ENCODE results near the gene GGNBP2. TPM values are rescaled to one million over a fixed set of nuclear protein-coding genes. Genes with fewer than 3 reads are reported as not detected.

GGNBP2 gene
- total RNA-seq, 4 donors from 2014 or later, result 24.6 to 93.0 (median 51.9) TPM

DNA sequence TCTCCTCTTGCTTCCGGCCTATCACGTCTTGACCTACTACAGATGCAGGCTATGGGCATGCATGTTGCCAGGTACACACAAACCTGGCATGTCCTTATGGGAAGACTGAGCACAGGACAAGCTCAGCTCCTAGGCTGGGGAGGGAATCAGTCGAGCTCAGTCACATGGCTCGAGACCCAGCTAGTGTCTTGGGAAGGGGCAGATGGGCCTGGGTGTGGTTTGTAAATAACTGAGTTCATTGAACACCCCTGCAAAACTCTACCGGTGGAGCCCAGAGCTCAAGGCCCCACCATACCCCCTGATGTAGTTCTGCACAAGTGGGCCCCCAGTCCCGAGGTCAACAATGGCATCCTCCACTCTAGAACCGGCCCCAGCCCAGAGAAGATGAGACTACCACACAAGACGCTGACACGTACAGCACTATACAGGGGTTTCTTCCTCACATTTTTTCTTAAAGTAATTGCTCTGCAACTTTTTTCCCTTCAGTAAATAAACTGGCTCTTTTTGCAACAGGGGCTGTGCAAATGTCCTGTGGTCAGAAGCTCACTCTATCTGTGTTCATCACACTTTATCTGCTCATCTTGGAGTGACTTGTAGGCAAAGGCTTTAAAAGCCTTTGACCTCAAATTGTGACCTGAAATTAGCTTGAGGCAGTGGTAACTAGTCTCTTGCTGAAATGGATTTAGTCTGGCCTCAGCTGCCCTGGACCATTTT is 35.3 kb upstream of the GGNBP2 start:
- intact Hi-C loops (cut with DNase I; ENCODE audit: low total_unique reads), result no loop called here
- Histone ChIP-seq H3K27ac (no peak overlapping the region), H3K36me3 (no peaks in the 10 kb centered on the region), H3K27me3 (no peaks in the 10 kb centered on the region), H3K4me3 (no peak overlapping the region), H3K4me1 (no peaks in the 10 kb centered on the region), H3K9me3 (no peaks in the 10 kb centered on the region)
- TF ChIP-seq, protein P1, sequence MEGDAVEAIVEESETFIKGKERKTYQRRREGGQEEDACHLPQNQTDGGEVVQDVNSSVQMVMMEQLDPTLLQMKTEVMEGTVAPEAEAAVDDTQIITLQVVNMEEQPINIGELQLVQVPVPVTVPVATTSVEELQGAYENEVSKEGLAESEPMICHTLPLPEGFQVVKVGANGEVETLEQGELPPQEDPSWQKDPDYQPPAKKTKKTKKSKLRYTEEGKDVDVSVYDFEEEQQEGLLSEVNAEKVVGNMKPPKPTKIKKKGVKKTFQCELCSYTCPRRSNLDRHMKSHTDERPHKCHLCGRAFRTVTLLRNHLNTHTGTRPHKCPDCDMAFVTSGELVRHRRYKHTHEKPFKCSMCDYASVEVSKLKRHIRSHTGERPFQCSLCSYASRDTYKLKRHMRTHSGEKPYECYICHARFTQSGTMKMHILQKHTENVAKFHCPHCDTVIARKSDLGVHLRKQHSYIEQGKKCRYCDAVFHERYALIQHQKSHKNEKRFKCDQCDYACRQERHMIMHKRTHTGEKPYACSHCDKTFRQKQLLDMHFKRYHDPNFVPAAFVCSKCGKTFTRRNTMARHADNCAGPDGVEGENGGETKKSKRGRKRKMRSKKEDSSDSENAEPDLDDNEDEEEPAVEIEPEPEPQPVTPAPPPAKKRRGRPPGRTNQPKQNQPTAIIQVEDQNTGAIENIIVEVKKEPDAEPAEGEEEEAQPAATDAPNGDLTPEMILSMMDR (IDR thresholded peaks at IDR 0.05), result no peak
- no peak for TF ChIP-seq POLR2A (IDR thresholded peaks at IDR 0.05)
- no peak for DNase-seq

DNA sequence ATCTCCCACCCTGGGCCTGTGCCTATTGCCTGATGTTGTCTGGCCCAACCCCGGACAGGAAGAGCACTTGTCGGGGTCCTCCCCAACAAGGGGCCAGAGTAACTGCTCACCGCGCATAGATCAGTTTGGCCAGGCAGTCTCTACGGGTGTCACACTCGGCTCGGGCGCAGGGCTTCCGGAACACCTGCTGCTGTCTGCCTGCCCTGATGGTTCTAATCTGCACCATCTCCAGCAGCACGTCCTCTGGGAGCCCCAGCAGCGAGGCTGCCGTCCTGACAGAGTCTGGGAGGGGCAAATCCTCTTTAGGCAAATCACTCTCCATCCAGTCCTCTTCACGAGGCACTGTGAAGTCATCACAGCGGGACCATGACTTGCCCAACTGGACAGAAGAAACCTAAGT is 34.1 kb upstream of the GGNBP2 start:
- TF ChIP-seq POLR2A (IDR thresholded peaks at IDR 0.05), result no peak
- TF ChIP-seq, protein P1 (IDR thresholded peaks at IDR 0.05), result no peak
- Histone ChIP-seq H3K27ac (no peak overlapping the region), H3K36me3 (no peaks in the 10 kb centered on the region), H3K4me3 (no peak overlapping the region), H3K9me3 (no peaks in the 10 kb centered on the region), H3K27me3 (no peaks in the 10 kb centered on the region), H3K4me1 (no peaks in the 10 kb centered on the region)
- no peak for DNase-seq
- intact Hi-C loops (cut with DNase I; ENCODE audit: low total_unique reads), result no loop called here

DNA sequence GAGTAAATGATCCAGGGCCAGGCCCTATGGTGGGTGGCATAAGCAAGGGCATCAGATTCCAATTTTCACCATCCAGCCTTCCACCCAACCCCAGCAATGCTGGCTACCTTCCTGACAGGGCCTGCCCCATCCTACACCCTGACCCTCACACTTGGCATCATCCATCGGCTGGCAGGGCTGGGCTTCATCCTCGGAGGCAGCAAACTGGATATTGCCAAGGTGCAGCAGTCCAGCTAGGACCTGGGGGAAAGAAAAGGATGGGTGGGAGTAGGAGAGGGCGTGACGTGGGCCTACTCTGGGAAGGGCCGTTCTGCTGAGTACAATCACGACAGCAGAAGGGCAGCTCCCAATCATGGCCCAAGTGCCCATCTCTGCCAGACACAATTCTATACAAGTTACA is 33.5 kb upstream of the GGNBP2 start:
- Histone ChIP-seq H3K4me1 (no peaks in the 10 kb centered on the region), H3K27ac (no peak overlapping the region), H3K4me3 (no peak overlapping the region), H3K9me3 (no peaks in the 10 kb centered on the region), H3K36me3 (no peaks in the 10 kb centered on the region), H3K27me3 (no peaks in the 10 kb centered on the region)
- intact Hi-C loops (cut with DNase I; ENCODE audit: low total_unique reads), result no loop called here
- no peak for DNase-seq
- TF ChIP-seq POLR2A (IDR thresholded peaks at IDR 0.05), result no peak
- TF ChIP-seq, protein P1 (IDR thresholded peaks at IDR 0.05), result no peak

DNA sequence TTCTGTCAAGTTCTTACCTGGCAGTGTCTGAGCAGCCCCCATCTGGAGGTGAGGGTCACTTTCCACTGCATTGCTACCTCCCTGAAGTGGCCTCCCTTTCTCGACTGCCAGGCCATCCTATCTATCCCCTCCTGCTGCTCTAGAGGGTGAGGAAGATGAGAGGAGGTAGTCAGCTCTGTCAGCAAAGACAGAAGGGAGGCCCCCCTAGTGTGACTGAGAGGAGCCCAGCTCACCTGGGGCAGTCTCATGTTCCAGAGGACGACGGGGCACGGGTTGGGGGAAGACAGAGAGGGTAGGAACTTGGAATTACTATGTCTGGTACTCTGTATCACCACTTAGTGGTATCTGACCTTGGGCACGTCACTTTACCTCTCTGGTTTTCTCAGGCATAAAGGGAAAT is 32.1 kb upstream of the GGNBP2 start:
- TF ChIP-seq POLR2A (IDR thresholded peaks at IDR 0.05), result no peak
- no peak for DNase-seq
- no peak overlapping the region for H3K4me3 ChIP-seq
- no peaks in the 10 kb centered on the region for H3K36me3 ChIP-seq
- no peak overlapping the region for H3K27ac ChIP-seq
- intact Hi-C loops (cut with DNase I; ENCODE audit: low total_unique reads), result no loop called here
- H3K9me3 ChIP-seq, result no peaks in the 10 kb centered on the region
- no peaks in the 10 kb centered on the region for H3K27me3 ChIP-seq
- no peaks in the 10 kb centered on the region for H3K4me1 ChIP-seq

DNA sequence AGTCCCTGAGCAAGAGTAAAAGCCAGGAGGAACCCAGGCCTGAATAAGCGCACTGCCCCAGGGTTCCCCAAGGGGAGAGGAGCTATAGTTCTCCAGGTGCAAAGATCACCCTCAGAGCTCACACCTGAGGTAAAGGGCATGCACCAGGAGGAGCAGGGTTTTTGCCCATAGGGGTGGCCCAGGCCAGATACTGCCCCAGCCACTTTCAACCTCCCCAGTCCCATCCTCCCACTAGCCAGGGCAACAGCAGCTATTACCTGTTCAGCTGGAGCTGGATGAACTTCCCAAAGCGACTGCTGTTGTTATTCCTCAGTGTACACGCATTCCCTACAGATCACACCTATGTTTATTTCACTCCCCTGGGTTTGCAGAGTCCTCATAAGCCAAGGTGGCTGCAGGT is 29.9 kb upstream of the GGNBP2 start:
- H3K4me3 ChIP-seq, result no peak overlapping the region
- H3K27ac ChIP-seq, result no peak overlapping the region
- intact Hi-C loops (cut with DNase I; ENCODE audit: low total_unique reads), result no loop called here
- no peaks in the 10 kb centered on the region for H3K27me3 ChIP-seq
- no peaks in the 10 kb centered on the region for H3K4me1 ChIP-seq
- DNase-seq, result no peak
- TF ChIP-seq, protein P1 (IDR thresholded peaks at IDR 0.05), result no peak
- TF ChIP-seq POLR2A (IDR thresholded peaks at IDR 0.05), result no peak
- no peaks in the 10 kb centered on the region for H3K36me3 ChIP-seq
- H3K9me3 ChIP-seq, result no peaks in the 10 kb centered on the region

DNA sequence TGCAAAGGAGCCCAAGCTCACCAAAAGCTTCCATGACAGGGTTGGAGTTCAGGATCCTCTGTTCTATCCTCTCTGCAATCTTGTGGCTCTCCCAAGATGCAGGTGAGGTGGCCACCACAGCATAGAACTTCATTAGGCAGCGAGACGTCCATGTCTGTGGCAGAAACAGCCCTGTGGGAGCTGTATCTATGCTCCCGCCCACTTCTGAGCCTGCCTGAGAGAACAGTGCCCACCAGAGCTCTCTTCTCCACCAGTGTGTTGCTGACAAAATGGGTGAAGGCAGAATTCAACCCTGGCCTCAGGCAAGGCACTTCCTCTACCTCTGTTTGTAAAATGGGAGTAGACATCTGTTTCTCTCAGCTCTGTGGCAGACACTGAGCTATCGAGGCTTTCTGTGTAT is 28.9 kb upstream of the GGNBP2 start:
- Histone ChIP-seq H3K27me3 (no peaks in the 10 kb centered on the region), H3K9me3 (no peaks in the 10 kb centered on the region), H3K4me3 (no peak overlapping the region), H3K4me1 (no peaks in the 10 kb centered on the region), H3K36me3 (no peaks in the 10 kb centered on the region), H3K27ac (no peak overlapping the region)
- TF ChIP-seq, protein P1 (IDR thresholded peaks at IDR 0.05), result no peak
- TF ChIP-seq POLR2A (IDR thresholded peaks at IDR 0.05), result no peak
- no peak for DNase-seq
- intact Hi-C loops (cut with DNase I; ENCODE audit: low total_unique reads), result no loop called here

Measured in uterus (tissue), 4 donors.